IMR-90 (cell line): ENCODE data around the gene PCDHGC4. TPM values are rescaled to one million over a fixed set of nuclear protein-coding genes. Genes with fewer than 3 reads are reported as not detected.

ENCODE experiments used
- ATAC-seq: fragments of 200-7000 bp; cut with Tn5 transposase; 2 replicates; pipeline ENCODE4 v1.9.1; 2020; ENCODE audit warnings: low read depth, mild to moderate bottlenecking, moderate library complexity
- BruUV-seq: library from RNA; stranded (reverse); fragments of 400-500 nt; replicated peaks from 2 replicates; lab custom pipeline; 2021; lab: Mats Ljungman, UMichigan
- CTCF ChIA-PET: fragments of 300-600 bp; formaldehyde crosslinking; extraction: SDS; loops from one replicate; lab custom pipeline; 2021; ENCODE audit warnings: antibody characterized with exemption; lab: Yijun Ruan, JAX
- POLR2A ChIA-PET: fragments of 300-600 bp; sonication (Branson Sonifier 250); formaldehyde crosslinking; loops from one replicate; lab custom pipeline; 2022; ENCODE audit warnings: antibody characterized with exemption; ENCODE audit not compliant: unreplicated experiment; lab: Charles Lee
- DNase-seq: peaks from one replicate; pipeline ENCODE4 v3.0.0; 2013
- H2AFZ ChIP-seq: replicated peaks from 2 replicates; pipeline ENCODE3; 2013; ENCODE audit warnings: low read length, mild to moderate bottlenecking; ENCODE audit not compliant: poor library complexity
- H2AK5ac ChIP-seq: 2 replicates; pipeline ENCODE4 v1.6.1; 2013; ENCODE audit warnings: low read depth, low read length, inconsistent platforms
- H2AK9ac ChIP-seq: replicated peaks from 2 replicates; pipeline ENCODE3; 2013; ENCODE audit warnings: mild to moderate bottlenecking, low read depth, low read length, moderate library complexity; ENCODE audit not compliant: poor library complexity
- H2BK120ac ChIP-seq: 2 replicates; pipeline ENCODE4 v1.6.1; 2013; ENCODE audit warnings: low read depth, low read length, inconsistent platforms
- H2BK15ac ChIP-seq: 3 replicates; pipeline ENCODE4 v1.6.1; 2013; ENCODE audit warnings: low read depth, low read length, inconsistent platforms
- H2BK20ac ChIP-seq: 2 replicates; pipeline ENCODE4 v1.6.1; 2013; ENCODE audit warnings: low read depth, mild to moderate bottlenecking, inconsistent platforms, low read length, moderate library complexity
- H2BK5ac ChIP-seq: 2 replicates; pipeline ENCODE4 v1.6.1; 2013; ENCODE audit warnings: mild to moderate bottlenecking, low read depth, low read length, inconsistent platforms; ENCODE audit not compliant: poor library complexity, severe bottlenecking
- H3K14ac ChIP-seq: replicated peaks from 2 replicates; pipeline ENCODE4 v1.6.1; 2013; ENCODE audit warnings: low read depth, low read length, inconsistent platforms
- H3K18ac ChIP-seq: 2 replicates; pipeline ENCODE4 v1.6.1; 2013; ENCODE audit warnings: low read depth, low read length, control low read depth
- H3K23ac ChIP-seq: 2 replicates; pipeline ENCODE4 v1.6.1; 2013; ENCODE audit warnings: low read depth, low read length, inconsistent platforms
- H3K27ac ChIP-seq: 2 replicates; pipeline ENCODE4 v1.5.1; 2013; ENCODE audit warnings: mild to moderate bottlenecking, control low read depth, low read length; ENCODE audit not compliant: insufficient read depth
- H3K27me3 ChIP-seq: 2 replicates; pipeline ENCODE4 v1.6.1; 2013; ENCODE audit warnings: low read length; ENCODE audit not compliant: control insufficient read depth, insufficient read depth
- H3K36me3 ChIP-seq: 2 replicates; pipeline ENCODE4 v1.6.1; 2013; ENCODE audit warnings: low read length, mixed read lengths; ENCODE audit not compliant: control insufficient read depth, insufficient read depth
- H3K4ac ChIP-seq: 2 replicates; pipeline ENCODE4 v1.6.1; 2013; ENCODE audit warnings: low read depth, low read length, inconsistent platforms
- H3K4me1 ChIP-seq: 2 replicates; pipeline ENCODE4 v1.6.1; 2013; ENCODE audit warnings: low read length, mixed read lengths; ENCODE audit not compliant: control insufficient read depth, insufficient read depth
- H3K4me2 ChIP-seq: 2 replicates; pipeline ENCODE4 v1.6.1; 2013; ENCODE audit warnings: low read depth, mild to moderate bottlenecking, control low read depth, low read length, moderate library complexity
- H3K4me3 ChIP-seq: 2 replicates; pipeline ENCODE4 v1.5.1; 2013; ENCODE audit warnings: low read depth, mild to moderate bottlenecking, control low read depth, low read length, moderate library complexity; ENCODE audit not compliant: insufficient read depth
- H3K56ac ChIP-seq: 2 replicates; pipeline ENCODE4 v1.6.1; 2013; ENCODE audit warnings: low read length, inconsistent platforms; ENCODE audit not compliant: insufficient read depth; ENCODE audit errors: extremely low read depth
- H3K79me1 ChIP-seq, 2 experiments: 2 replicates each; pipeline ENCODE4 v1.6.1; 2013; ENCODE audit warnings: low read length in 2 of 2, inconsistent platforms in 1 of 2, low read depth in 1 of 2
- H3K9ac ChIP-seq: 2 replicates; pipeline ENCODE4 v1.6.1; 2013; ENCODE audit warnings: low read depth, low read length, control low read depth
- H3K9me1 ChIP-seq: 2 replicates; pipeline ENCODE4 v1.6.1; 2013; ENCODE audit warnings: low read length, inconsistent platforms; ENCODE audit not compliant: insufficient read depth
- H3K9me3 ChIP-seq: 2 replicates; pipeline ENCODE4 v1.6.1; 2013; ENCODE audit warnings: low read length; ENCODE audit not compliant: control insufficient read depth, insufficient read depth
- H4K20me1 ChIP-seq: 2 replicates; pipeline ENCODE4 v1.6.1; 2013; ENCODE audit warnings: low read length, inconsistent platforms; ENCODE audit not compliant: insufficient read depth
- H4K5ac ChIP-seq: 2 replicates; pipeline ENCODE4 v1.6.1; 2013; ENCODE audit warnings: mild to moderate bottlenecking, low read depth, low read length, control low read depth
- H4K8ac ChIP-seq, 2 experiments: 2 replicates each; pipeline ENCODE4 v1.6.1; 2013; ENCODE audit warnings: low read depth in 2 of 2, low read length in 2 of 2, control low read depth in 1 of 2, inconsistent platforms in 1 of 2
- H4K91ac ChIP-seq: 2 replicates; pipeline ENCODE4 v1.6.1; 2013; ENCODE audit warnings: low read depth, low read length, inconsistent platforms; ENCODE audit not compliant: insufficient read depth
- CEBPB ChIP-seq: IDR thresholded peaks from 2 replicates; pipeline ENCODE4 v1.6.1; 2012; ENCODE audit warnings: low read depth, low read length, improper control_type of control experiment
- CHD1 ChIP-seq: IDR thresholded peaks from 2 replicates; pipeline ENCODE4 v1.6.1; 2012; ENCODE audit warnings: low read depth, low read length, improper control_type of control experiment
- FOS ChIP-seq: fragments of 150-350 bp; IDR thresholded peaks from 2 replicates; pipeline ENCODE4 v1.6.1; 2016; ENCODE audit warnings: low read depth, low read length
- MXI1 ChIP-seq: IDR thresholded peaks from 2 replicates; pipeline ENCODE4 v1.6.1; 2012; ENCODE audit warnings: low read depth, mild to moderate bottlenecking, low read length, moderate library complexity, borderline replicate concordance
- NFE2L2 ChIP-seq: fragments of 150-350 bp; IDR thresholded peaks from 2 replicates; pipeline ENCODE4 v1.6.1; 2016; ENCODE audit warnings: low read depth, mild to moderate bottlenecking, low read length
- RAD21 ChIP-seq: IDR thresholded peaks from 2 replicates; pipeline ENCODE4 v1.6.1; 2012; ENCODE audit warnings: low read length, improper control_type of control experiment
- WGBS, 2 experiments: methylation state at CpG; one replicate each; pipeline versions ENCODE4 v1.1.5 to v1.1.7; 2013; ENCODE audit warnings: missing lambda C conversion rate in 2 of 2; ENCODE audit not compliant: insufficient read length in 1 of 2; ENCODE audit errors: extremely low coverage in 2 of 2; 5-methylcytosine and 5-hydroxymethylcytosine counted together
- dilution Hi-C: fragments of 300-500 bp; cut with HindIII; formaldehyde crosslinking; loops from one replicate; pipeline ENCODE4 v1.14.3; 2018; ENCODE audit warnings: low sequenced_read_pairs; ENCODE audit not compliant: unreplicated experiment
- in situ Hi-C: fragments of 300-500 bp; cut with MboI; formaldehyde crosslinking; loops from 3 replicates; pipeline ENCODE4 v1.14.3; 2019; ENCODE audit warnings: low sequenced_read_pairs, inconsistent platforms, mixed read lengths
- intact Hi-C: fragments of 100-400 bp; cut with micrococcal nuclease; formaldehyde crosslinking; loops from 2 replicates; pipeline ENCODE4 v1.10.0; 2022
- polyA plus RNA-seq, 3 experiments: library from polyadenylated mRNA; depleted of rRNA; stranded (reverse); fragments of >200 nt; gene quantifications; 2 replicates each; pipeline ENCODE4 v1.2.3, GENCODE V29; 2012; ENCODE audit warnings: low replicate concordance in 1 of 3
- total RNA-seq: library from RNA; depleted of rRNA; stranded (reverse); fragments of >200 nt; gene quantifications from 2 replicates; pipeline ENCODE4 v1.2.3, GENCODE V29; 2012
- TF ChIP-seq, protein P1 (sequence below): fragments of 150-350 bp; IDR thresholded peaks from 2 replicates; pipeline ENCODE4 v1.6.1; 2016; ENCODE audit warnings: low read depth, mild to moderate bottlenecking, low read length, moderate library complexity, borderline replicate concordance
- TF ChIP-seq, protein P2 (sequence below): conservative IDR thresholded peaks from 2 replicates; pipeline ENCODE4 v1.5.1; 2012; ENCODE audit warnings: mild to moderate bottlenecking, low read depth, low read length, improper control_type of control experiment

Gene PCDHGC4
- total and polyA plus RNA-seq, 2 of the 4 experiments (the other 2 are of a cell fraction): 0.65 to 1.6 TPM

DNA sequence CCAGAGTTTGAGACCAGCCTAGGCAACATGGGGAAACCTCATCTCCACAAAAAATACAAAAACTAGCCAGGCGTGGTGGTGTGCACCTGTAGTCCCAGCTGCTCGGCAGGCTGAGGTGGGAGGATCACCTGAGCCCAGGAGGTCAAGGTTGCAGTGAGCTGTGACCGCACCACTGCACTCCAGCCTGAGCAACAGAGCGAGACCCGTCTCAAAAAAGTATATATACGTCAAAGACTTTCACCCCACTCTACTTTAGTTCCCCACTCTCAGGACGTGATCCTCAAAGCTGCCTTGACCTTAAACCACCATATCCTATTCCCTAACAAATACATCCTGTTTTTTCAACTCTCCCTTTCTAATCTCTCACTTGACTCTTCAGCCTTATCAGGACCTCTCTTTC, 45.0 kb downstream of the PCDHGC4 start:
- Histone ChIP-seq H3K4me1 (peaks cover 23% of the 10 kb centered on the region), H2BK5ac (peak overlapping the region; percentile 71), H4K5ac (no peak overlapping the region; the same call in 1 of the 2 replicates), H3K27me3 (no peaks in the 10 kb centered on the region), H3K18ac (peak overlapping the region; percentile 30; the same call in 1 of the 2 replicates), H2AFZ (no peak overlapping the region), H3K9me3 (no peaks in the 10 kb centered on the region), H3K4me2 (no peak overlapping the region; the same call in 1 of the 2 replicates), H4K91ac (no peak overlapping the region), H2BK20ac (no peak overlapping the region), H3K23ac (no peak overlapping the region), H2AK5ac (peak overlapping the region; percentile 75; the same call in 1 of the 2 replicates), H3K14ac (no peak overlapping the region; the same call in 1 of the 2 replicates), H2AK9ac (no peak overlapping the region), H4K8ac (no peak overlapping the region; a peak in 1 of 4 replicates), H3K9me1 (peaks cover 8% of the 10 kb centered on the region; the same call in 1 of the 2 replicates), H3K27ac (peak overlapping the region; percentile 74; the same call in 1 of the 2 replicates), H3K56ac (no peak overlapping the region), H2BK120ac (0 out of 2 replicates have a peak overlapping the region, but pooled peaks have one; percentile 37), H3K9ac (no peak overlapping the region), H4K20me1 (no peaks in the 10 kb centered on the region), H2BK15ac (no peak overlapping the region; the same call in 2 of the 3 replicates), H3K4ac (peak overlapping the region; percentile 39; the same call in 1 of the 2 replicates), H3K36me3 (no peaks in the 10 kb centered on the region; the same call in none of the 2 replicates), H3K4me3 (no peak overlapping the region), H3K79me1 (peaks cover 0 to 7% of the 10 kb centered on the region in 2 experiments; a peak in 2 of 4 replicates)
- POLR2A ChIA-PET: no interaction called here
- in situ Hi-C loops: no loop called here
- WGBS, 2 experiments: 98% methylated on average over 5 of the region's 7 CpGs; no CpG with 5 or more reads in 1 of the 2 experiments
- BruUV-seq: no TSS peak
- DNase-seq: no peak
- intact Hi-C loops: no loop called here
- dilution Hi-C loops: no loop called here
- no peak for ATAC-seq
- CTCF ChIA-PET: no interaction called here
- TF ChIP-seq CHD1 (no peak), FOS (no peak), MXI1 (no peak), CEBPB (no peak), RAD21 (no peak), NFE2L2 (no peak)
- TF ChIP-seq, protein P1, sequence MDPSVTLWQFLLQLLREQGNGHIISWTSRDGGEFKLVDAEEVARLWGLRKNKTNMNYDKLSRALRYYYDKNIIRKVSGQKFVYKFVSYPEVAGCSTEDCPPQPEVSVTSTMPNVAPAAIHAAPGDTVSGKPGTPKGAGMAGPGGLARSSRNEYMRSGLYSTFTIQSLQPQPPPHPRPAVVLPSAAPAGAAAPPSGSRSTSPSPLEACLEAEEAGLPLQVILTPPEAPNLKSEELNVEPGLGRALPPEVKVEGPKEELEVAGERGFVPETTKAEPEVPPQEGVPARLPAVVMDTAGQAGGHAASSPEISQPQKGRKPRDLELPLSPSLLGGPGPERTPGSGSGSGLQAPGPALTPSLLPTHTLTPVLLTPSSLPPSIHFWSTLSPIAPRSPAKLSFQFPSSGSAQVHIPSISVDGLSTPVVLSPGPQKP: no peak
- TF ChIP-seq, protein P2, sequence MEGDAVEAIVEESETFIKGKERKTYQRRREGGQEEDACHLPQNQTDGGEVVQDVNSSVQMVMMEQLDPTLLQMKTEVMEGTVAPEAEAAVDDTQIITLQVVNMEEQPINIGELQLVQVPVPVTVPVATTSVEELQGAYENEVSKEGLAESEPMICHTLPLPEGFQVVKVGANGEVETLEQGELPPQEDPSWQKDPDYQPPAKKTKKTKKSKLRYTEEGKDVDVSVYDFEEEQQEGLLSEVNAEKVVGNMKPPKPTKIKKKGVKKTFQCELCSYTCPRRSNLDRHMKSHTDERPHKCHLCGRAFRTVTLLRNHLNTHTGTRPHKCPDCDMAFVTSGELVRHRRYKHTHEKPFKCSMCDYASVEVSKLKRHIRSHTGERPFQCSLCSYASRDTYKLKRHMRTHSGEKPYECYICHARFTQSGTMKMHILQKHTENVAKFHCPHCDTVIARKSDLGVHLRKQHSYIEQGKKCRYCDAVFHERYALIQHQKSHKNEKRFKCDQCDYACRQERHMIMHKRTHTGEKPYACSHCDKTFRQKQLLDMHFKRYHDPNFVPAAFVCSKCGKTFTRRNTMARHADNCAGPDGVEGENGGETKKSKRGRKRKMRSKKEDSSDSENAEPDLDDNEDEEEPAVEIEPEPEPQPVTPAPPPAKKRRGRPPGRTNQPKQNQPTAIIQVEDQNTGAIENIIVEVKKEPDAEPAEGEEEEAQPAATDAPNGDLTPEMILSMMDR: no peak
